Kidney (tissue), 14 donors: Measurements from ENCODE around the gene IRGC. TPM values are rescaled to one million over a fixed set of nuclear protein-coding genes. Genes with fewer than 3 reads are reported as not detected.

ENCODE experiments used
- DNase-seq, 5 donors: peaks; one replicate each; pipeline ENCODE4 v3.0.0-alpha.2; 2013 to 2020
- FAIRE-seq: peaks from 2 replicates; lab custom pipeline; 2012; peaks lifted over from hg19 to GRCh38; lab: Jason Lieb, UNC
- H3K27ac ChIP-seq, 2 donors: one replicate each; pipeline ENCODE4 v1.7.0; 2013; ENCODE audit warnings: low read depth in 2 of 2, low read length in 2 of 2, inconsistent platforms in 1 of 2
- H3K27me3 ChIP-seq: one replicate; pipeline ENCODE4 v1.7.1; 2013; ENCODE audit warnings: low read length, inconsistent platforms; ENCODE audit not compliant: control insufficient read depth, insufficient read depth
- H3K36me3 ChIP-seq, 3 donors: one replicate each; pipeline versions ENCODE4 v1.7.0 to v1.7.1; 2013; ENCODE audit warnings: low read length in 3 of 3, control low read depth in 1 of 3, inconsistent platforms in 1 of 3; ENCODE audit not compliant: insufficient read depth in 3 of 3, control insufficient read depth in 2 of 3
- H3K4me1 ChIP-seq, 3 donors: one replicate each; pipeline versions ENCODE4 v1.7.0 to v1.7.1; 2013; ENCODE audit warnings: low read length in 3 of 3, inconsistent platforms in 1 of 3, low read depth in 1 of 3; ENCODE audit not compliant: control insufficient read depth in 2 of 3, insufficient read depth in 2 of 3
- H3K4me3 ChIP-seq, 3 donors: one replicate each; pipeline versions ENCODE4 v1.7.0 to v1.8.1; 2013; ENCODE audit warnings: low read length in 3 of 3, control low read depth in 1 of 3, inconsistent platforms in 1 of 3
- H3K9ac ChIP-seq, 3 donors: one replicate each; pipeline versions ENCODE4 v1.7.0 to v1.7.1; 2013; ENCODE audit warnings: low read length in 3 of 3, control low read depth in 1 of 3, inconsistent platforms in 1 of 3
- H3K9me3 ChIP-seq, 3 donors: one replicate each; pipeline versions ENCODE4 v1.7.0 to v1.7.1; 2013; ENCODE audit warnings: low read length in 3 of 3, control low read depth in 1 of 3, inconsistent platforms in 1 of 3; ENCODE audit not compliant: control insufficient read depth in 2 of 3, insufficient read depth in 1 of 3
- CTCF ChIP-seq: IDR thresholded peaks from 3 replicates; pipeline ENCODE4 v1.5.1; 2012; ENCODE audit warnings: mild to moderate bottlenecking, moderate library complexity, borderline replicate concordance; ENCODE audit not compliant: insufficient read depth; ENCODE audit errors: extremely low read depth
- intact Hi-C: fragments of 100-400 bp; cut with DNase I; formaldehyde crosslinking; loops from one replicate; pipeline ENCODE4 v1.11.1; 2022
- polyA plus RNA-seq: library from polyadenylated mRNA; stranded (reverse); fragments of 350-450 nt; fragmentation: Illumina TruSeq; extraction: RNeasy Lipid Tissue Mini Kit (QIAGEN cat#74804); gene quantifications from one replicate; pipeline ENCODE4 v1.2.3, GENCODE V29; 2014; ENCODE audit warnings: low read depth, low replicate concordance; ENCODE audit not compliant: insufficient read depth
- total RNA-seq: library from RNA; stranded (reverse); fragmentation: NEBNext Ultra II Directional; extraction: Animal tissue kit (Norgen Biotek cat#: 25700); gene quantifications from one replicate; pipeline ENCODE4 v1.2.1, GENCODE V29; 2021
- donor health status: control.
- donor health status: control.
- donor health status: control.
- donor health status: control.
- donor health status: control.
- donor health status: DM: yes; HTN: yes; CAD: no.
- donor health status: Normal renal cell carcinoma (clear cell type).

Gene IRGC
- total and polyA plus RNA-seq, 2 donors from 2014 or later: not detected

- DNase-seq (no peak), FAIRE-seq (no peak)
- TF ChIP-seq CTCF: no peak
- Histone ChIP-seq H3K27ac (no peak overlapping the region), H3K9me3 (no peaks in the 10 kb centered on the region), H3K27me3 (no peaks in the 10 kb centered on the region), H3K4me3 (no peak overlapping the region), H3K9ac (no peak overlapping the region), H3K4me1 (no peaks in the 10 kb centered on the region), H3K36me3 (peaks cover 2 to 15% (median 14%) of the 10 kb centered on the region in 3 donors)
- intact Hi-C loops: no loop called here
Observed at GRCh38 chr19:43729919-43730318, 14.0 kb downstream of the IRGC start.

DNA sequence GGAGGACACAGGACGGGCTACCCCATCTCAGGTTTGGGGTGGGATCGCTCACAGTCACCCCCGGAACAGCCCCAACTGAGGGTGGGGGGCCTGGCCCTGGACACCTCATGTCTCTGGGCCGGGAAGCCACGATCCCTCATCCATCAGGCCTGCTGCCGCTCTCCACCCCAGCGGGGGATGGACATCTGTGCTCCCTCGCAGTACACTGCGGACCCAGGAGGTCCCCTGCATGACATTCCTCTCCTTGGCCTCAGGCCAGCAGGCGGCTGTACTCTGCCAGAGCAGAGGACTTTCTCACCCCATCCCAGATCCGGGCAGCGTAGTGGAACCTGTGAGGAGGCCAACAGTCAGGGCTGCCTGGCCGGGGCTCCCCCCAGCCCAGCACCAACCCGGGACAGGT is 15.5 kb downstream of the IRGC start:
- H3K27me3 ChIP-seq: no peaks in the 10 kb centered on the region
- intact Hi-C loops: no loop called here
- H3K4me3 ChIP-seq: no peak overlapping the region
- no peak overlapping the region for H3K27ac ChIP-seq
- no peak for TF ChIP-seq CTCF
- H3K9ac ChIP-seq: no peak overlapping the region
- peaks cover 2 to 15% (median 14%) of the 10 kb centered on the region in 3 donors for H3K36me3 ChIP-seq
- FAIRE-seq (no peak), DNase-seq (no peak)
- H3K9me3 ChIP-seq: no peaks in the 10 kb centered on the region
- no peaks in the 10 kb centered on the region for H3K4me1 ChIP-seq

- DNase-seq: no peak
- H3K9me3 ChIP-seq: no peaks in the 10 kb centered on the region
- H3K27ac ChIP-seq: no peak overlapping the region
- no peak for FAIRE-seq
- no peak overlapping the region for H3K9ac ChIP-seq
- H3K27me3 ChIP-seq: no peaks in the 10 kb centered on the region
- intact Hi-C loops: no loop called here
- H3K4me3 ChIP-seq: no peak overlapping the region
- TF ChIP-seq CTCF: no peak
- peaks cover 2 to 20% (median 17%) of the 10 kb centered on the region in 3 donors for H3K36me3 ChIP-seq
- no peaks in the 10 kb centered on the region for H3K4me1 ChIP-seq
Observed at GRCh38 chr19:43731846-43732245, 16.0 kb downstream of the IRGC start.

- no peak for FAIRE-seq
- no peak overlapping the region for H3K9ac ChIP-seq
- H3K27ac ChIP-seq: no peak overlapping the region
- intact Hi-C loops: no loop called here
- no peak overlapping the region for H3K4me3 ChIP-seq
- peaks cover 2 to 41% (median 30%) of the 10 kb centered on the region in 3 donors for H3K36me3 ChIP-seq
- DNase-seq: no peak
- TF ChIP-seq CTCF: no peak
- no peaks in the 10 kb centered on the region for H3K9me3 ChIP-seq
- H3K4me1 ChIP-seq: no peaks in the 10 kb centered on the region
- H3K27me3 ChIP-seq: no peaks in the 10 kb centered on the region
Observed at GRCh38 chr19:43735013-43735412, 19.1 kb downstream of the IRGC start.
